ENCODE measurements around the gene CYB5B.

Gene CYB5B

DNA sequence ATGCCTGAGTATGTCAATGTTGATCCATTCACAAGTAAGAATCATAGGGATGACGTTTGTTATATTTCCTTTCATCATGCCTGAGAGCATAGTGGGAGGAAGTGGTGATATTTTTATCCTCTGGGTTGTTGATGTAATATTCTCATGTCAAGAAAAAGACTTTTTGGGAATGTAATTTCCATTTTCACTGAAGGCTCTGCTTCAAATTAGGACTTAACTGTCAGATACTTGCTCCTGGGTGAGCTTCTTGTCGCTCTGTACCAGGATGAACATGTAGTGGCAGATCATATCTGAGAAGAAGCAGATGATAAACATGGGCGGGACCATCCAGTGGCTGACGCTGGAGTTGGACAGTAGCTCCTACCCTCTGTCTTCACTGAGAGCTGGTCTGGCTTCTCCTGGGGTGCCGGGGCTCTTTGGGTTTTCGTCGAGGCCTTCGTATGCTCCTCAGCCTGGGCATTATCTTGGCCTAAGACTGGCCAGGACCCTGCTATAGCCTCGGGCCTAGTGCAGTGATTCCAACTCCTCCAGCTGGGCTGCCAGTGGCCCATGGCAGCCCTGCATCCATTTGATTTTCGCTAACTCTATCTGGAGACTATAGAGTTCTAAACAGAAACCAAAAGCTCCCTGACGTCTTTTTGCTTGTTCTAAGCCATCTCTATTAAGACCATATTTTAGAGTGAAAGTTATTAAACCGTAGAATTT, 19.7 kb downstream of the CYB5B start:
- in situ Hi-C loops (cut with MboI; ENCODE audit: low sequenced_read_pairs) = no loop called here

DNA sequence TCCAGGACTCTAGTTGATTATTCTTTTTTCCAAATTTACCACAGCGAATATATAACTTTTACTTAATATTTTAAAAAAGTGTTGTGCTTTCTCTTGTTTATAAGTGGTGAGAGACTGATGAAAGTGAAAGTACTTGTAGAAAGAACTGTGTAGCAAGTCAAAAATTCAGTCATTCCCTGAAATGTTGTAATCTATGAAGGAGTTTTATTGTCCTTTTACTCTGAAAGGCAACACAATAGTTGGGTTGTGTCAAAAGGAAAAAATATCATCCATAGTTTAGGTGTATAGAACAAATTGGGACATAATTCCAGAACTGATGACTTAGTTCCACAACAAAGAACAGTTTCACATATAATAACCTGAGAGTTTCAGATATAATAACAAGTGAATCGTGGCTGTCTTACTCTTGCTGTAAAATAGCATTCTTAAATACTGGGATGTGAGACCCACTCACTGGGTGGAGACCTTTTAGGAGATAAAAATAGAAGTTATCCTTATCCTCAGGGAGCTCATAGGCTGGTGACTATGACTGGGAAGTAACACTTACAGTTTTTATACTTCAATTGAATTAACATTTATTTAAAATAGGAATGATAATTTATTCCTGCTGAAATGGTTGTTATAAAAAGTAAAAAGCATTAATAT, 20.6 kb downstream of the CYB5B start:
- in situ Hi-C loops (cut with MboI; ENCODE audit: low sequenced_read_pairs) = no loop called here

DNA sequence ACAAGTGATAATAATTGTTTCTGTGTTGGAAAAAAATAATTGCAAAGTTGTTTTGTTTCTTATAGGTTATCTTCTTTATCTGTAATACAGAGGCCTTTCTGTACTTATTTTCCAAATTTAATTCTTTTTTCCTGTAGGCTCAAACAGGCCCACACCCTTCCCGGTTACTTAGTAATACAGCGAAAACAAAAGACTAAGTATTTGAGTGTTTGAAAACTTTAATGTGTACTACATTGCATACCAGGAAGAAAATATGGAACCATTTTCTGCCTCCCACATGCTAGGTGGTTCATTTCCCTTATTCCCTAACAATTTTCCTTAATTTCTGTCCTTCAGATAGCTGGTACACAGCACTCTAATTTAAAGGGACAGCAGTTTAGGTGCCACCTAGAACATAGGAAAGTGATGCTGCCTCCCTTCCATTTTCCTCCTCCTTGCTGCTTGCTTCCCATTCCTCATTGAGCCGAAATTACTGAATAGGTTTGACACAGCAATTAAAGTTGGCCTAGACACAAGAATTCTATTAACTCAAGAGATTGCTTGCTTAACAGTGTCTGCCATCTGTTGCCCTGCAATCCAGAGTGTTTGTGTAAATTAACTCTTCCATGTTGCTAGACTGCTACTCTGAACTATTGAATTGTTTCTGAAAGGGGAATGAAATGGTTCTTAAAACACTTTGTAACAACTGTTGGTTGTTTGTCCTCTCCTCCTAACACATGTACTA, 24.2 kb downstream of the CYB5B start:
- in situ Hi-C loops (cut with MboI; ENCODE audit: low sequenced_read_pairs) = no loop called here

DNA sequence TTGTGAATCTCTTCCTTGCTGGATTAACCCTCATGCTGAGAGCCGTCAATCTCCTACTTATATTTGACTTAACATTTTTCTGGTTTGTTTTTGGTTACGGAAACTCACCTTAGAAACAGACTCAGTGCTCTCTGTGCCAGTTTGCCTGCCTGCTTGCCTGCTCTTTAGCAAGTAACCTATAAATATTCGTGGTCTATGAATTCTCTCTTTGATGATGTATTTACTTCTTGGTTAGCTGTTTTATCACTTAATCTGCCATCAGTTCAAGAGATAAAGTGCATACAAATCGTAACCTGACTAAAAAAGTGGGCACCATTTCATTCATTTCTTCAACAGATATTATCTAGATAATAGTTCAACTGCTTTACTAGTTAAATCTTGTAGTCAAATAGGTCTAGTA, 26.7 kb downstream of the CYB5B start:
- in situ Hi-C loops (cut with MboI; ENCODE audit: low sequenced_read_pairs) = no loop called here

DNA sequence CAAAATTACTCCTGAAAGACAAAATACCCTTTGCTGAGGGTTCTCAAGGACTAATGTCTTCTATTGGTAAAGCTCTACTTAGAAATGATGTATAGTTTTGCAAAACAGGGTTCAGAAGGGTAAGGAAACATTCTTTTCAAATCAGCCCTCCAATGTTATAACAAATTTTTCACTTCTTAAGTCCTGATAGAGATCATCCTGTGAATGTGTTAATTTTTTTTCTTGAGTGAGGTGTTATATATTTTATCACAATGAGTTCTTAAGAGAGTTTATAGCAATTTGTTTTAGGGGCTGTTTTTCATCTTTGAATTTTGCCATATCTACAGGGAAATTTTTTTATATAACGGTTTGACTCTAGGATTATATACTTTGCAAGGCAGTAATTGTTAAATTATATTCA, 29.5 kb downstream of the CYB5B start:
- in situ Hi-C loops (cut with MboI; ENCODE audit: low sequenced_read_pairs) = no loop called here

DNA sequence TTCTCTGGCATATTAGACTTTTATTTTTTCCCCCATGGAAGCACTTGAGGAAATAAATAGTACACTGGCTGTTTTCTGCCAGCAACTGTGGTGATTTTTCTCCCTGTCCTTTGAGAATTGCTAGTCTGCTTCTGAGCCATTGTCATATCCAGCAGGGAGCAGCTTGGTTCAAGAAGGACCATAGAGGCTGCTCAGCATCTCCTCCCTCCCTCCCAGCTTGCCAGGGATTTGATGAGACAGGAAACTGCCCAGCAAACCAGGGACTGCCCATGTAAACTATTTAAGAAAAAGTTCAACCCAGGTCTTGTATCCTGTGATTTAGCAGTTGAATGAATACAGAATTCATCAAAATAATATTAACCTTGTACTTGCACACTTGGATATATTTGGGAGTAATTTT, 39.5 kb downstream of the CYB5B start:
- in situ Hi-C loops (cut with MboI; ENCODE audit: low sequenced_read_pairs) = no loop called here

DNA sequence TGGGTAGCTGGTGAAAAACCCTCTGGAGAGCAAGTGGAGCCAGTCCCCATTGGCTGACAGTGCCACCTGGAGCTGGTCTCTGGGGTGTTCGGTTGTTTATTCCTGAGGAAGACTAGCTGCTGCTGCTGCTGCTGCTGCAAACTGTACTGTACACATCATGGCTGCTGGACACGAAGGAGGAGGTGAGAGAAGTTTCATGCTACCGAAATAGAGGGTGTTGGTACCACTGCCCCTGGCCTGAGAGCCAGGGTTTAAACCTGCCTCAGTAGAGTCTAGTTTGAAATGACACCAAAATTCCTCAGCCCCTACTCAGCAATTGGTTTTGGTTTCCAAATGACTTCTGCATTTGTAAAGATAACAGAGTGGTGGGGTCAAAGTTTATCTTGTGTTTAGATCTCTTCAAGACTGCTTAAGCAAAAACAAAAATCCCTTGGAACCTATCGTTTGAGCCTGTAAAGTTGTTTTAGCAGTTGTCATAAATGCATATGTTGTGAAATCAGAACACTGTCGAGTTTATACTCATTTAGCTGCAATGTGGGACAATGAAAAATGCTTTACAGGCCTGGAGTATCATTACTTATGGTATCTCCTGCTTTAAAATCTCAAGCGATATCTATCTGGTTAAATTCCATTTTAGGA, 40.8 kb downstream of the CYB5B start:
- in situ Hi-C loops (cut with MboI; ENCODE audit: low sequenced_read_pairs) = no loop called here

DNA sequence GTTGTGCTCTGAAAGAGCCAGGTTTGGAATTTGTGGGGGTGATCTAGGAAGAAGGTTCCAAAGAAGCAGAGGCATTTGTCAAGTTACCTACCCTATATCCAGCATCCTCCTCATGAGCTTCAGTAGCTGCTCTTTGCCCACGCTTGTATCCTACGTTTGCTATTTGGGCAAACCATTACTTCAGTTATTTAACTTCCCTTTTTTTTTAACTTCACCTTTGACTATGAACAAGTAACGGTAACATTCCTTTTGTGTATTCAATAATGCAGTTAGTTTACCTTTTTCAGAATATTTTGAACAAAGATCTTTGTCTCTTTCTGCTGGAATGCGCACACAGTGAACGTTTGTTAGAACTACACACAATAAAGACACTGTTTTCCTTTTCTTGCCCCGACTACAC, 41.5 kb downstream of the CYB5B start:
- in situ Hi-C loops (cut with MboI; ENCODE audit: low sequenced_read_pairs) = no loop called here

DNA sequence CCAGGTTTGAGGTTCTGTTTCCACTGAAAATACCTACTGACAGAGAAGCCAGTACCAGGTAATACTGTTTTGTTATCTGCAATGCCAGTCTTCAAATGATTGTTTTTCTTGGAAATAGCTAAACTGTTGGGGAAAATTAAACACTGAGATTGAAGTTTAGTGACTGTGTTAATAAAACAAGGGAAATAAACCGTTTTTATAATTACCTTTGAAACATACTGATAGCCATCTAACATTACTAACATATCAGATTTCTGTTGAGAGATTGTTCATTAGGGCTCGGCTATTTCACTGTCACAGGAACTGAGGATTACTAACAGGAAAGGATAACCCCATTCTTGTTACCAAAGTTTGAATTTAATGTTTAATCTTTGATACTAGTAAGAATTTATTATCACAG, 42.1 kb downstream of the CYB5B start:
- in situ Hi-C loops (cut with MboI; ENCODE audit: low sequenced_read_pairs) = no loop called here

DNA sequence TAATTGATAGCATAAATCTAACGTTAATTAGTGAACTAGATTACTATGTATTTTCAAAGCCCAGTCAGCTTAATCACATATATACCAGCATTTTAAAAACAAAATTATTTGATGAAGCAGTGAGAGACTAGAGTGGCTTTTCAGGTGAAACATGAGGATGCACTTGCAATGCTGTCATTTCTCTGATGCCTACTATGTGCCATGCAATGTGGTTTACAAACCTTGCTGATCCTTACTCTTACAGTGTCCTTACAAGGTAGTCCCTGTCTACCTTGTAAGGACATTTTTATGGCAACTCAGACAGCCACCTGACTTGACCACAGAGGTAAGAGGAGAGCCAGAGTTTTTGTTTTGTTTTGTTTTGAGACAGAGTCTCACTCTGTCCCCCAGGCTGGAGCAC, 42.7 kb downstream of the CYB5B start:
- in situ Hi-C loops (cut with MboI; ENCODE audit: low sequenced_read_pairs) = no loop called here

DNA sequence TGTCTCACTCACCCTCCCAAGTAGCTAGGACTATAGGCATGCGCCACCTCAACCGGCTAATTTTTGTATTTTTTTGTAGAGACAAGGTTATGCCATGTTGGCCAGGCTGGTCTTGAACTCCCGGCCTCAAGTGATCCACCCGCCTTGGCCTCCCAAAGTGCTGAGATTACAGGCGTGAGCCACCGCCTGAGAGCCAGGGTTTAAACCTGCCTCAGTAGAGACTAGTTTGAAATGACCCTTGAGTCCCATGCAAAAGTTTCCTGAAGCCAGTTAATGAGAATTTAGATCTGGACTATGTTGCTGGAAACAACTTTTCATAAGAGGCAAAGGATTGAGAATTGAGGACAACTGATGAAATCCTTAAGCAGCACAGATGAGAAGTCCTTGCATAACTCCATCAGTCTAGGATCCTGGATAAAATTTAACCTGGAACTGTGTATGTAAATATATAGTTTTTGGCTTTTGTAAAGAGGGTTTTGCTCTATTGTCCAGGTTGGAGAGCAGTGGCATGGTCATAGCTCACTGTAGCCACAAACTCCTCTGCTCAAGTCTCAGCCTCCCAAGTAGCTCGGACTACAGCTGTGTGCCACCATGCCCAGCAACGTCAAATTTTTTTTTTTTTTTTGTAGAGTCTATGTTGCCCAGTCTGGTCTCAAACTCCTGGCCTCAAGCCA, 43.2 kb downstream of the CYB5B start:
- in situ Hi-C loops (cut with MboI; ENCODE audit: low sequenced_read_pairs) = no loop called here

DNA sequence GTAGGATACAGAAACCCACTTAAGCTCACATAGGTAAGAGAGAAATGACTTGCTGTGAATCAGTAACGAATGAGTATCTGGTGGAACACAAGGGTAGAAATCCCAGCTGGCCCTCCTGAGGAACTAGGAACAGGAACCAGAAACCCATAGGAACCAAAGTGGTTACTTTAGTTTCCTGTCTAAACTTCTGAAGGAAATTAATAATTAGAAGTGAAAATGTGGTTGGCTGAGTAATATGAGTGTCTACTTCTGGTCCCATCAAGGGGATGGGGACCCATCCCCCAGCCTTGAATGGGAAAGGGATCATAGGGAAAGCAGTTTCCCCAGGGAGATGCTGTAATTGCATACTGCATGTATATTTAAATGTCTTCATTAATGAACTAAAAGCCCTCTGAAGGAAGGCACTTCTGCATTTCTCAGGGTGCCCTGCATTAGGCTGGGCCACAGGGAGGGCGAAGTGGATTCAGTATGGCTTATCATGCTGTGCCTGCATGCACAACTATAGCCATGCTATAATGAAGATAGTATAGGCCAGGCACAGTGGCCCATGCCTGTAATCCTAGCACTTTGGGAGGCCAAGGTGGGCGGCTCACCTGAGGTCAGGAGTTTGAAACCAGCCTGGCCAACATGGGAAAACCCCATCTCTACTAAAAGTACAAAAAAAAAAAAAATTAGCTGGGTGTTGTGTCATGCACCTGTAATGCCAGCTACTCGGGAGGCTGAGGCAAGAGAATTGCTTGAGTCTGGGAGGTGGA, 45.6 kb downstream of the CYB5B start:
- in situ Hi-C loops (cut with MboI; ENCODE audit: low sequenced_read_pairs) = no loop called here

DNA sequence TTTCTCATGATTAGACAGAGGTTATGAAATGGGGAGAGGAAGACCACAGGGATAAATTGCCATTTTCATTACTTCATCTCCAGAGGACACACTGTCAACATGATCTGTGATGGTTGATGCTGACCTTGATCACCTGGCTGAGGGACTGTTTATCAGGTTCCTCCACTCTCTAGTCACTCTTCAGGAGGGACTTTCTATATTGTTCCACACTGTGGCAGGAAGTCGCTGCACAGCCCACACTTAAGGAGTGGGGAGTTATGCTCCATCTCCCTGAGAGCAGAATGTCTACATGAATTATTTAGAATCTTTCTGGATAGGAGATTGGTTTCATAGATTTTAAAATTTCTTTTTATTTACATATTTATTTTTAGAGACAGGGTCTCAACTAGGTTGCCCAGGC, 46.7 kb downstream of the CYB5B start:
- in situ Hi-C loops (cut with MboI; ENCODE audit: low sequenced_read_pairs) = no loop called here

DNA sequence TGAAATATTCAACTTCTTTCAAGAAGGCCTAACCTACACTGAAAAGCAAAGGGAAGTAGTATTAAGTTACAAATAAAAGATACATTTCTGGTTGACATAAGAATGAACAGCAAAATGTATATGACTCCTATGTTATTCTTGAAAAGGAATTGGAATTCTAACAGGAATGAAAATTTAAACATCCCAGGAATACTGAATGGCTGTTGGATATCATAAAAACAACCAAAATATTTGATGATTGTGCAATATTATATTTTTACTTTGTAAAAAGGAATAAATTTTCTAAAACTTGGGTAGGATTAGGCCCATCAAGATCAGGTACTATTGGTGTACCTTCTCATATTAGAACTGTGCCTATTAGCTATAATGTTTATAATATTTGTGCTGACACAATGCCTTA, 50.0 kb downstream of the CYB5B start:
- in situ Hi-C loops (cut with MboI; ENCODE audit: low sequenced_read_pairs) = no loop called here

DNA sequence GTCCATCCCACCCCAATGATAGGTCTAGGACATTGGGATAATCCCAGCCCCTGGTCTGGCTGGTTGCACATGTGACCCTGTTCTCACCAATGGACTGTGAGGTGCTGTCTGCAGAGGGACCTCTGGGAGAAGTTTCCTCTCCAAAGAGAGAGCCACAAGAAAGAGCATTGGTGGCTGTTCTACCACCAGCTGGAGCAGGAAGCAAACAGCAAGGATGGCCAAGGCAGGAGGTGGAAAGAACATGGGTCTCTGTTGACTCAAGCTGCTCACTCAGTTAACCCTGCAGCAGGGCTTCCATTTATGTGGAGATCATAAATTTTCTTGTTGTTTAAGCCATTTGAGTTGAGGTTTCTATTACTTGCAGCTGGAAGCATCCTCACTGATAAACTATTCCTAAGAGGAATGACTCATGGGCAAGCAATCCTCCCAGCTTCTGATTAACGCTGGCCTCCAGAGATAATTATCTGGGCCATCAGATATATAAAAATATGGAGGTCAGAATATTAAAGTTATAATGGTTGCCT, 52.6 kb downstream of the CYB5B start:
- in situ Hi-C loops (cut with MboI; ENCODE audit: low sequenced_read_pairs) = no loop called here

DNA sequence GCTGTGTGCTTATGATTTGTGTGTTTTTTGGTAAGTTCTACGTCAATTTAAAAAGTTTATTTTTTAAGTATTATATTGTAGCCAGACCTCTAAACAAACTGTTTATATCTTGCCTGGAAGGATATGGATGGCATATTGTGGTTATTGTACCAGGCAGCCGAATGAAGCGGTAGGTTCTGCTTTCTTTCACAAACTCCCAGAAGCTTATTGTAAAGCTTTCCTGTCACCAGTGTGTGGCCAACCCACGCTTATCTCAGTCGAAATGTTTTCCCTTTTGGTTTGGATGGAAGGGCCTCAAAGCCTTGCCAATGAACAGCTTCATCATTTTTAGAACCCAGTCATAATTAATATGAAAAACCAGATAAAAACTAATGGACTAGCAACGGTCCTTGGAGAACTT, 53.1 kb downstream of the CYB5B start:
- in situ Hi-C loops (cut with MboI; ENCODE audit: low sequenced_read_pairs) = no loop called here

DNA sequence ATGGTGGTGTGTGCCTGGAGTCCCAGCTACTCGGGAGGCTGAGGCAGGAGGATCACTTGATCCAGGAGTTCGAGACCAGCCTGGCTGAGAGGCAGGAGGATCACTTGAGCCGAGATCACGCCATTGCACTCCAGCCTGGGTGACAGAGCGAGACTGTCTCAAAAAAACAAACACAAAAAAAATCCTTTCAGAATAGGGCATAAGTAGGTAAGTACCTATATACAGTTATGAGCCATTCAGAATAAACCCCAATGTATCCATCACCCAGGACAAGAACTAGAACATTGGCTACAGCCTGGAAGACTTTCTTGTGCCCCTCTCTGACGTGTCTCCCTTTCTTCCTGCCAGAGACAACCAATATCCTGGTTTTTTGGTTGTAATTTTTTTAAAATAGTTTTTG, 54.3 kb downstream of the CYB5B start:
- in situ Hi-C loops (cut with MboI; ENCODE audit: low sequenced_read_pairs) = no loop called here

DNA sequence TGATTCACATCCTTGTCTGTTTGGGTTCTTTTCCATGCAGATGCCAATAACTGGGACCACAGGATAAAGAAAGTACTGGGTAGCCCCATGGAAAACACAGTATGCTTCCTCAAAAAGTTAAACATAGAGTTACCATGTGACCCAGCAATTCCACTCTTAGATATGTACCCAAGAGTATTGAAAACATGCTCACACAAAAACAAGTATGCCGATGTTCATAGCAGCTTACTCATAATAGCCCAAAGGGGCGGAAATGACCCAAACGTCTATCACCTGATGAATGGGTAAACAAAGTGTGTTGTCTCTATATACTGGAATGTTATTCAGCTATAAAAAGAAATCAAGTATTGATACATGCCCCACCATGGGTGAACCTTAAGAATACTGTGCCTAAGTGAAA, 55.4 kb downstream of the CYB5B start:
- in situ Hi-C loops (cut with MboI; ENCODE audit: low sequenced_read_pairs) = no loop called here

DNA sequence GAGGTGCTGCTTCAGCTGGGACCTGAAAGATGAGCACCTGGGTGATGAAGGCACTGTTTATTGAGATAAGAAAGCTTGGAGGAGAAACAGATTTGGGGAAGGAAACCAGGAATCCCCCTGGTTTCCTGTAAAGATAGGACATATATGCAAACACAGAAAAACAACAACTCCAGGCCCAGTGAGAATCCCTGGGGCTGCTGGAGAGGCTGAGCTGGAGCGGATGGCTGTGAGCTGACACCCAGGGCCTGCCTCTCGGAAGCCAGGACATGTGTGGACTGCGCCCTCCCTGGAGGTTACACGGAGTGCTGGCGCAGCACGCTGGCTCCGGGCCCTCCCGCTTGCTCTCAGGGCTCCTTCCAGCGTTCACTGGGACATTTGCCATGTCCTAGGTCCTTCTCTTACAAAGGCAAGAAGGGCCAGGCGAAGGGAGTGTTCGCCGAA, 57.5 kb downstream of the CYB5B start:
- in situ Hi-C loops (cut with MboI; ENCODE audit: low sequenced_read_pairs) = no loop called here

DNA sequence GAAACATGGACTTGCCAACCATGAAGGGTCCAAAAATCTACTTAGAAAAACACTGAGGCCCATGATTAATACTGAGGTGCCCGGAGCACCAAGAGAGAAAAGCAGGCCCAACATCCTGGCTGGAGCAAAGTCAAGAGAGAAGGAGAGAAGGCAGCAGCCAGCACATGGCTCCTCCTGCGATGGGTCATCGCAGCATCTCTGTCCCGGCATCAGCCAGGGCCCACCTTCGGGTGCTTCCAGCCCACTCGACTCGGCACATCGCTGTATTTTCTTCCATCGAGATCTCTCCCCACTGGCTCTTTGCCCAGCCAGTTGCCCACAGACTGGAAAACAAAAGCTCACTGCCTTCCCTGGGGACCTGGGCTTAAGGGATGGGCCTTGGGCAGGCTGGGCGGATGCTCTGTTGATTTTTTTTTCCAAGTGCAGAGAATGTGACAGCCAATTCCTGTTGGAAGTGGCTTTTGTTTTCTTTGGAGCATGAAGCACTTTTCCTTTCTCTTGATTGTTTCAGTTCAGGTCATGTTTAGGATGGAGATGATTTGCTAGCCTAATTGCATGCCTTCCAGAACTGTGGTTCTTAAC, 58.1 kb downstream of the CYB5B start:
- in situ Hi-C loops (cut with MboI; ENCODE audit: low sequenced_read_pairs) = no loop called here

Data from HL-60/S4 treated with phorbol 12-myristate 13-acetate at 8.2 ng/mL for 4 days and 3 days (cell line).